Adrenal gland (tissue), 5 donors: ENCODE measurements around the gene TPRG1L.

Experiments used
- CTCF ChIP-seq, 6 experiments: fragments of 450-650 bp in 4 of 6; fragments of 200-600 bp in 2 of 6; sonication (generic) in 1 of 6; IDR thresholded peaks; 1 replicate in 5 of 6; 2 replicates in 1 of 6; pipeline versions ENCODE4 v1.5.1 to v1.8.0; 2016 to 2021; ENCODE audit warnings: antibody characterized with exemption in 6 of 6, mild to moderate bottlenecking in 2 of 6, moderate library complexity in 1 of 6
- POLR2A ChIP-seq, 2 donors: fragments of 450-650 bp; IDR thresholded peaks; one replicate each; pipeline ENCODE4 v1.6.1; 2017; ENCODE audit warnings: antibody characterized with exemption in 2 of 2, mild to moderate bottlenecking in 2 of 2, moderate library complexity in 1 of 2
- donor health status: DM: no; HTN: no; CAD: no.

GRCh38 chr1:3670823-3671265, 46.0 kb downstream of the TPRG1L start:
- TF ChIP-seq CTCF (IDR thresholded peaks at IDR 0.05) = no peak
- TF ChIP-seq POLR2A (IDR thresholded peaks at IDR 0.05) = no peak
